ENCODE results near the gene IKZF4.

- TF ChIP-seq CTCF (conservative IDR thresholded peaks at IDR 0.05; ENCODE audit: low read length), result no peak
- no peak for TF ChIP-seq EZH2phosphoT487 (IDR thresholded peaks at IDR 0.05; ENCODE audit: borderline replicate concordance)
These were observed 9.2 kb upstream of the IKZF4 start for GRCh38 chr12:56011509-56012090.

Data from Loucy (cell line).